ENCODE data around the gene FBXO40. TPM values are rescaled to one million over a fixed set of nuclear protein-coding genes. Genes with fewer than 3 reads are reported as not detected.
A peak's percentile ranks its signal among the peaks of the same experiment; 100 is the strongest.

FBXO40 gene
- total and polyA plus RNA-seq, 2 experiments from 2014 or later: 0.03 TPM; not detected in 1

DNA sequence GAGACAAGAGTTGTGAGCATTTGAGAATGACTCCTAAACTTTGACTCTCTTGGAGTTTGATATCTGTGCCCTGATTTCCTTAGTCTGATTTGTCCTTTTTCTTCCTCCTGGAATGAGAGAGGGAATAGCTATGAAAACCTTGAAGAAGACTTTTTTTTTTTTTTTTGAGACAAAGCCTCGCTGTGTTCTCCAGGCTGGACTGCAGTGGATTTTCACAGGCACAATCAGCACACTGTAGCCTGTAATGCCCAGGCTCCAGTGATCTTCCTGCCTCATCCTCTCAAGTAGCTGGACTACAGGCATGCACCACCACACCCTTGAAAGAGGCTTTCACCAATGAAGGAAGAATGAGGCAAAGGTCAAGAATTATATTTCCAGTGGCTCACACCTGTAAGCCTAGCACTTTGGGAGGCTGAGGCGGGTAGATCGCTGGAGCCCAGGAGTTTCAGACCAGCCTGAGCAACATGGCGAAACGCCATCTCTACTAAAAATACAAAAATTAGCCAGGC lies 35.7 kb upstream of the FBXO40 start:
- no peak overlapping the region for H3K4me2 ChIP-seq
- no peak for TF ChIP-seq POLR2AphosphoS5 (IDR thresholded peaks at IDR 0.05; ENCODE audit: low read depth)
- peaks cover 16% of the 10 kb centered on the region for H3K4me1 ChIP-seq (ENCODE audit: insufficient read depth)
- Mint-ChIP-seq H3K27me3 (ENCODE audit: insufficient read depth, low read depth, poor library complexity) (peaks cover 2% of the 10 kb centered on the region), H3K4me3 (no peak overlapping the region), H3K4me1 (peaks cover 13% of the 10 kb centered on the region), H3K9me3 (peaks cover 9% of the 10 kb centered on the region; the same call in 1 of the 3 replicates), H3K36me3 (ENCODE audit: low read depth) (peaks cover 12% of the 10 kb centered on the region), H3K27ac (no peak overlapping the region)
- H3F3A ChIP-seq (replicated peaks; ENCODE audit: low read depth): no peaks in the 10 kb centered on the region
- H3K27me3 ChIP-seq (ENCODE audit: insufficient read depth): no peaks in the 10 kb centered on the region
- ATAC-seq (no peak), DNase-seq (ENCODE audit: low spot score) (no peak)
- H4K20me1 ChIP-seq (replicated peaks; ENCODE audit: insufficient read depth): no peaks in the 10 kb centered on the region
- peak overlapping the region; percentile 49; the same call in 1 of the 2 replicates for H2AFZ ChIP-seq
- no peak overlapping the region for H3K27ac ChIP-seq (ENCODE audit: low read depth)
- H3K4me3 ChIP-seq: no peak overlapping the region
- H3K9me2 ChIP-seq (ENCODE audit: insufficient read depth): no peaks in the 10 kb centered on the region
- no peaks in the 10 kb centered on the region for H3K79me2 ChIP-seq (replicated peaks; ENCODE audit: insufficient read depth)
- no peaks in the 10 kb centered on the region for H3K36me3 ChIP-seq (ENCODE audit: insufficient read depth)

DNA sequence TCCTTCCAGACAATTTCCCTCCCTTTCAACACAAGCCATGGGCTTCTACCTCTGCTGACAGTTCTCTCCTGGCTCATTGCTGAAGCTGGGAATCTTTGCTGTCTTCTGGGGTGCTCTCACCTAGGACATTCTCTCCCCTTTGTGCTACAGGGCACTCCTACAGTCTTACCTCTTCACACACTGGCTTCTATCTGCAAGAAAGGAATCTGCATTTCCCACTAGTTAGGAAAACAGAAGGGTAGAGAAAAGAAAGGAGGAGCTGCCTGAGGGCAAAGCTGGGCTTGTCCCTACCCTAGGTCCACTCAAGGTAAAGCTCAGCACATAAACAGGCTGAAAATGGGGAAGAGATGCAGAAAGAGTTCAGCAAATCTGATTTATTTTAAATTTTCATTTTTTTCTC lies 31.0 kb upstream of the FBXO40 start:
- Mint-ChIP-seq H3K27ac (peak overlapping the region; percentile 88), H3K27me3 (ENCODE audit: insufficient read depth, low read depth, poor library complexity) (peaks cover 2% of the 10 kb centered on the region), H3K4me3 (no peak overlapping the region), H3K4me1 (peaks cover 7% of the 10 kb centered on the region), H3K9me3 (peaks cover 1% of the 10 kb centered on the region; the same call in 1 of the 3 replicates), H3K36me3 (ENCODE audit: low read depth) (peaks cover 3% of the 10 kb centered on the region)
- TF ChIP-seq, protein P1, sequence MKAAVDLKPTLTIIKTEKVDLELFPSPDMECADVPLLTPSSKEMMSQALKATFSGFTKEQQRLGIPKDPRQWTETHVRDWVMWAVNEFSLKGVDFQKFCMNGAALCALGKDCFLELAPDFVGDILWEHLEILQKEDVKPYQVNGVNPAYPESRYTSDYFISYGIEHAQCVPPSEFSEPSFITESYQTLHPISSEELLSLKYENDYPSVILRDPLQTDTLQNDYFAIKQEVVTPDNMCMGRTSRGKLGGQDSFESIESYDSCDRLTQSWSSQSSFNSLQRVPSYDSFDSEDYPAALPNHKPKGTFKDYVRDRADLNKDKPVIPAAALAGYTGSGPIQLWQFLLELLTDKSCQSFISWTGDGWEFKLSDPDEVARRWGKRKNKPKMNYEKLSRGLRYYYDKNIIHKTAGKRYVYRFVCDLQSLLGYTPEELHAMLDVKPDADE (IDR thresholded peaks at IDR 0.05): no peak
- TF ChIP-seq, protein P2, sequence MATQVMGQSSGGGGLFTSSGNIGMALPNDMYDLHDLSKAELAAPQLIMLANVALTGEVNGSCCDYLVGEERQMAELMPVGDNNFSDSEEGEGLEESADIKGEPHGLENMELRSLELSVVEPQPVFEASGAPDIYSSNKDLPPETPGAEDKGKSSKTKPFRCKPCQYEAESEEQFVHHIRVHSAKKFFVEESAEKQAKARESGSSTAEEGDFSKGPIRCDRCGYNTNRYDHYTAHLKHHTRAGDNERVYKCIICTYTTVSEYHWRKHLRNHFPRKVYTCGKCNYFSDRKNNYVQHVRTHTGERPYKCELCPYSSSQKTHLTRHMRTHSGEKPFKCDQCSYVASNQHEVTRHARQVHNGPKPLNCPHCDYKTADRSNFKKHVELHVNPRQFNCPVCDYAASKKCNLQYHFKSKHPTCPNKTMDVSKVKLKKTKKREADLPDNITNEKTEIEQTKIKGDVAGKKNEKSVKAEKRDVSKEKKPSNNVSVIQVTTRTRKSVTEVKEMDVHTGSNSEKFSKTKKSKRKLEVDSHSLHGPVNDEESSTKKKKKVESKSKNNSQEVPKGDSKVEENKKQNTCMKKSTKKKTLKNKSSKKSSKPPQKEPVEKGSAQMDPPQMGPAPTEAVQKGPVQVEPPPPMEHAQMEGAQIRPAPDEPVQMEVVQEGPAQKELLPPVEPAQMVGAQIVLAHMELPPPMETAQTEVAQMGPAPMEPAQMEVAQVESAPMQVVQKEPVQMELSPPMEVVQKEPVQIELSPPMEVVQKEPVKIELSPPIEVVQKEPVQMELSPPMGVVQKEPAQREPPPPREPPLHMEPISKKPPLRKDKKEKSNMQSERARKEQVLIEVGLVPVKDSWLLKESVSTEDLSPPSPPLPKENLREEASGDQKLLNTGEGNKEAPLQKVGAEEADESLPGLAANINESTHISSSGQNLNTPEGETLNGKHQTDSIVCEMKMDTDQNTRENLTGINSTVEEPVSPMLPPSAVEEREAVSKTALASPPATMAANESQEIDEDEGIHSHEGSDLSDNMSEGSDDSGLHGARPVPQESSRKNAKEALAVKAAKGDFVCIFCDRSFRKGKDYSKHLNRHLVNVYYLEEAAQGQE (IDR thresholded peaks at IDR 0.05; ENCODE audit: unreplicated experiment): no peak
- TF ChIP-seq STAT1 (IDR thresholded peaks at IDR 0.05; ENCODE audit: unreplicated experiment) (no peak), EZH2phosphoT487 (IDR thresholded peaks at IDR 0.05; ENCODE audit: unreplicated experiment) (no peak)
- Histone ChIP-seq H3K4me1 (ENCODE audit: insufficient read depth) (peaks cover 14% of the 10 kb centered on the region), H3K27ac (ENCODE audit: low read depth) (no peak overlapping the region), H3K79me2 (replicated peaks; ENCODE audit: insufficient read depth) (no peaks in the 10 kb centered on the region), H3K27me3 (ENCODE audit: insufficient read depth) (no peaks in the 10 kb centered on the region), H3K4me2 (peak overlapping the region; percentile 61; the same call in 1 of the 2 replicates), H2AFZ (peak overlapping the region; percentile 89), H3K36me3 (ENCODE audit: insufficient read depth) (no peaks in the 10 kb centered on the region), H3K9me2 (ENCODE audit: insufficient read depth) (no peaks in the 10 kb centered on the region), H4K20me1 (replicated peaks; ENCODE audit: insufficient read depth) (no peaks in the 10 kb centered on the region), H3K4me3 (no peak overlapping the region), H3F3A (replicated peaks; ENCODE audit: low read depth) (no peaks in the 10 kb centered on the region)
- ATAC-seq (peak; percentile 86), DNase-seq (ENCODE audit: low spot score) (peak; percentile 6)

DNA sequence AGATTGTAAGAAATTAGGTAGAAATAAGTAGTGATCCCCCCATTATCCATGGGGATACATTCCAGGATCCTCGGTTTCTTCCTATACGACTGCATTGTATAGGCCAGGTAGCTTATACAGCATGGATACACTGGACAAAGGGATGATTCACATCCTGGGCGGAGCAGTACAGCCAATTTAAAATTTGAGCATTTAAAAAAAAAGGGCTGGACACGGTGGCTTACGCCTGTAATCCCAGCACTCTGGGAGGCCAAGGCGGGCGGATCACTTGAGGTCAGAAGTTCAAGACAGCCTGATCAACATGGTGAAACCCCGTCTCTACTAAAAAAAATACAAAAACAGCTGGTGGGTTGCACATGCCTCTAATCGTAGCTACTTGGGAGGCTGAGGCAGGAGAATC lies 26.4 kb upstream of the FBXO40 start:
- Histone ChIP-seq H3K27ac (ENCODE audit: low read depth) (no peak overlapping the region), H3K4me3 (no peak overlapping the region), H3K36me3 (ENCODE audit: insufficient read depth) (no peaks in the 10 kb centered on the region), H3K4me2 (no peak overlapping the region), H3K9me2 (ENCODE audit: insufficient read depth) (no peaks in the 10 kb centered on the region), H4K20me1 (replicated peaks; ENCODE audit: insufficient read depth) (no peaks in the 10 kb centered on the region), H3F3A (replicated peaks; ENCODE audit: low read depth) (no peaks in the 10 kb centered on the region), H3K27me3 (ENCODE audit: insufficient read depth) (no peaks in the 10 kb centered on the region), H2AFZ (no peak overlapping the region), H3K79me2 (replicated peaks; ENCODE audit: insufficient read depth) (no peaks in the 10 kb centered on the region), H3K4me1 (ENCODE audit: insufficient read depth) (peaks cover 20% of the 10 kb centered on the region)
- no peaks in the 10 kb centered on the region for H3K9me3 Mint-ChIP-seq
- no peak overlapping the region for H3K27ac Mint-ChIP-seq
- H3K4me3 Mint-ChIP-seq: no peak overlapping the region
- peaks cover 2% of the 10 kb centered on the region for H3K27me3 Mint-ChIP-seq (ENCODE audit: insufficient read depth, low read depth, poor library complexity)
- H3K36me3 Mint-ChIP-seq (ENCODE audit: low read depth): no peaks in the 10 kb centered on the region
- peaks cover 17% of the 10 kb centered on the region for H3K4me1 Mint-ChIP-seq
- DNase-seq (ENCODE audit: low spot score) (no peak), ATAC-seq (no peak)
- TF ChIP-seq, protein P2 (IDR thresholded peaks at IDR 0.05; ENCODE audit: unreplicated experiment): no peak
- TF ChIP-seq ZNF331 (CRISPR knock-in tag; IDR thresholded peaks at IDR 0.05; ENCODE audit: low read depth): no peak
- TF ChIP-seq CREB1 (CRISPR knock-in tag; IDR thresholded peaks at IDR 0.05; ENCODE audit: low read depth): no peak
- TF ChIP-seq, protein P1 (IDR thresholded peaks at IDR 0.05): no peak

All from GM23338 (cell line).